Measurements from ENCODE around the gene KIAA0930. TPM values are rescaled to one million over a fixed set of nuclear protein-coding genes. Genes with fewer than 3 reads are reported as not detected.

Gene KIAA0930
- total RNA-seq, 2 donors from 2014 or later, result 13.0 to 20.4 TPM

- H3K4me3 ChIP-seq, result no peak overlapping the region
- H3K36me3 ChIP-seq, result peaks cover 8% of the 10 kb centered on the region
- H3K9me3 ChIP-seq, result no peaks in the 10 kb centered on the region
- TF ChIP-seq CTCF (IDR thresholded peaks at IDR 0.05), result no peak
- no peaks in the 10 kb centered on the region for H3K27me3 ChIP-seq
- H3K4me1 ChIP-seq, result peaks cover 0 to 25% of the 10 kb centered on the region in 2 donors
- no peak for DNase-seq (ENCODE audit: low spot score)
- no peak overlapping the region for H3K27ac ChIP-seq
These were observed 82.8 kb downstream of the KIAA0930 start for GRCh38 chr22:45157907-45158306.

DNA sequence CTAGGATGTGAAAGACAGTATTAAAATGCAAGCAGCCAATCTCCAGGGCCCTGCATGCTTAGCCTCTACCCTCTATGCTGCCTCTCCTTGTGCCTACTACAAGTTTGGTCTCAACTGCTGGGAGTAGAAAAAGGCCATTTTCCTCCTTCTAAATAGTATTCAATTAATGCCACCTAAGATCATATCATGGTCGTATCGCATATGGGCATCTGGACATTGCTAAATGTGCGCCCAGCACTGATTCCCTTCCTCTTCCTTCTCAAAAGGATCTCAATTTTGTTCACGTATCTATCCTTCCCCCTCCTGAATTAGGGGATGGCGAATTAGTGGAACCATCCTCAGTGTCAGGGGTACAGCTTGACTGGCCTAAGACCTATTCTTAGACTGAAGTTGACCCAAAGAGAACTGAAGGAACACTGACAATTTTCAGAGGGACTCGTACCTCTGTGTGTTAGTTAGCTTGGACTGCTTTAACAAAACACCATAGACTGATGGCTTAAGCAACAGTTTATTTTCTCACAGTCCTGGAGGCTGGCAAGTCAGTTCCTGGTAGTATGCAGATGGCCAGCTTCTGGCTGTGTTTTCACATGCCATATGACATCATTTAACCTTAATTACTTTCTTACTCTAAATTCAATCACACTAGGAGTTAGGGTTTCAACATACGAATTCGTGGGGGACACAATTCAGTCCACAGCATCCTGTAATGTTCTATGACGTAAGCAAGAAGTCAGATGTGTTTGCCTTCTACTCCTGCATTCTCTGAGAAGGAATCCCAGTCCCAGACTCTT, 85.4 kb downstream of the KIAA0930 start:
- no peak for TF ChIP-seq CTCF (IDR thresholded peaks at IDR 0.05)
- H3K4me1 ChIP-seq, result peaks cover 0 to 15% of the 10 kb centered on the region in 2 donors
- no peaks in the 10 kb centered on the region for H3K9me3 ChIP-seq
- no peak overlapping the region for H3K4me3 ChIP-seq
- H3K36me3 ChIP-seq, result peaks cover 8% of the 10 kb centered on the region
- H3K27ac ChIP-seq, result no peak overlapping the region
- H3K27me3 ChIP-seq, result no peaks in the 10 kb centered on the region
- no peak for DNase-seq (ENCODE audit: low spot score)

DNA sequence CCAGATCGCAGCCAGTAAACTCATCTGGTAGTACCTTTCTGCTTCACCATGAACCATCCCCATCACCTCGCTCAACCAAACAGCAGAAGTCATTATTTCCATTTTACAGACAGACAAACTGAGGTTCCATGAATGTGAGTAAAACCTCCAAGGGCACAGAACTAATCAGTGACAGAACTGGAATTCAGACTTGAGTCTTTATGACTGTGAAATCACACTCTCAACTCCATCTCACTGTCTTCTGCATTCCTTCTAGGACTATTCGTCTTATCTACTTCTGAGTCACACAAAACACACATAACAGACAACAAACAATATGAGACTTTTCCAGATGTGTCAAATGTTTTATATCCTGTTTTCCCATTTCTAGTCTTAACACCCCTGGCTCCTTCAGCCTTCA, 86.3 kb downstream of the KIAA0930 start:
- H3K27ac ChIP-seq, result no peak overlapping the region
- DNase-seq (ENCODE audit: low spot score), result no peak
- no peak overlapping the region for H3K4me3 ChIP-seq
- H3K9me3 ChIP-seq, result no peaks in the 10 kb centered on the region
- TF ChIP-seq CTCF (IDR thresholded peaks at IDR 0.05), result no peak
- peaks cover 8% of the 10 kb centered on the region for H3K36me3 ChIP-seq
- H3K27me3 ChIP-seq, result no peaks in the 10 kb centered on the region
- peaks cover 0 to 6% of the 10 kb centered on the region in 2 donors for H3K4me1 ChIP-seq

GRCh38 chr22:45151503-45151902, 89.2 kb downstream of the KIAA0930 start:
- no peaks in the 10 kb centered on the region for H3K4me1 ChIP-seq
- H3K27me3 ChIP-seq, result no peaks in the 10 kb centered on the region
- no peak overlapping the region for H3K27ac ChIP-seq
- H3K4me3 ChIP-seq, result no peak overlapping the region
- no peak for TF ChIP-seq CTCF (IDR thresholded peaks at IDR 0.05)
- no peak for DNase-seq (ENCODE audit: low spot score)
- H3K36me3 ChIP-seq, result no peaks in the 10 kb centered on the region
- H3K9me3 ChIP-seq, result no peaks in the 10 kb centered on the region

GRCh38 chr22:45150139-45150538, 90.6 kb downstream of the KIAA0930 start:
- Histone ChIP-seq H3K4me3 (no peak overlapping the region), H3K27ac (no peak overlapping the region), H3K27me3 (no peaks in the 10 kb centered on the region), H3K9me3 (no peaks in the 10 kb centered on the region), H3K36me3 (no peaks in the 10 kb centered on the region), H3K4me1 (no peaks in the 10 kb centered on the region)
- no peak for TF ChIP-seq CTCF (IDR thresholded peaks at IDR 0.05)
- DNase-seq (ENCODE audit: low spot score), result no peak

DNA sequence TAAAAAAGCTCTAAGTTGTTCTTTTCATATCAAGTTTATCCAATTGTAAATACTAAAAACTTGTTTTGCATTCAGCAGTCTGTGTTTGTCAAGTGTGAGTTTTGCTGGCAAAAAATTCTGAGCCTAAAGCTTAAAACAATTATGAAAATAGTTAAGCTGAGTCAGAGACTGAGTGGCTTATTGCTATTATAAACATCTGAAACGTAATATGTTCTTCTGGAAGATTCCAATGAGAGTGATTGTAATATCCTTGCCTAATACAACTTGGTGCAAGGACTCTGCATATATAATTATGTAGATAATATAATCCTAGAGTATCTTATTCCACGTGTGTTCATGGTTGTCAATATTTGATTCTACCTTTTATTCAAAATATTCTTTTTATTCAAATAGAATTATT, 91.0 kb downstream of the KIAA0930 start:
- H3K4me3 ChIP-seq, result no peak overlapping the region
- TF ChIP-seq CTCF (IDR thresholded peaks at IDR 0.05), result no peak
- no peaks in the 10 kb centered on the region for H3K36me3 ChIP-seq

More for the DNA sequence above, 91.0 kb downstream of the KIAA0930 start:
- DNase-seq (ENCODE audit: low spot score), result no peak
- no peak overlapping the region for H3K27ac ChIP-seq
- no peaks in the 10 kb centered on the region for H3K4me1 ChIP-seq
- no peaks in the 10 kb centered on the region for H3K9me3 ChIP-seq
- H3K27me3 ChIP-seq, result no peaks in the 10 kb centered on the region

All from right atrium auricular region (tissue), 2 donors.